Stimulated activated CD8-positive, alpha-beta memory T cell treated with anti-CD3 and anti-CD28 coated beads, Interleukin-15, amount 100 ng/mL, for 48 hours (primary cell): ENCODE data around the gene GPR37L1.

Experiments used
- DNase-seq, 2 donors: peaks; one replicate each; pipeline ENCODE4 v3.0.0-alpha.2; 2020; ENCODE audit warnings: low read depth in 2 of 2

GPR37L1 gene

DNA sequence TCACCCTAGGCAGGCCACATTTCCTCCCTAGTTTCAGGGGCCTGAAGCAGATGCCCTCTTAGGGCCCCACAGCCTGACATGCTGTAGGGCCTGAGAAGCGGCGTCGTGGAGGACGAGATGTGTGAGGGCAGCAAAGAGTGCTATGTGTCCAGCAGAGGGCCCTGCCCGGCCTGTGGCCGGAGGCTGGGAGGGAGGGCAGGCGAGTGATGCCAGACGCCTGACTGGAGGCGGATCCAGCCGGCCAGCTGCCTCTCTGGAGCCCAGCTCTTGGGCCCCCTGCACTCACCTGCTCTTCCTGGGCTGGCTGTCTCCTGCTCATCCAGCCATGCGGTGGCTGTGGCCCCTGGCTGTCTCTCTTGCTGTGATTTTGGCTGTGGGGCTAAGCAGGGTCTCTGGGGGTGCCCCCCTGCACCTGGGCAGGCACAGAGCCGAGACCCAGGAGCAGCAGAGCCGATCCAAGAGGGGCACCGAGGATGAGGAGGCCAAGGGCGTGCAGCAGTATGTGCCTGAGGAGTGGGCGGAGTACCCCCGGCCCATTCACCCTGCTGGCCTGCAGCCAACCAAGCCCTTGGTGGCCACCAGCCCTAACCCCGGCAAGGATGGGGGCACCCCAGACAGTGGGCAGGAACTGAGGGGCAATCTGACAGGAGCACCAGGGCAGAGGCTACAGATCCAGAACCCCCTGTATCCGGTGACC lies at the start of gene GPR37L1:
GPR37L1 (plus strand) TSS at position 279 of the 697 bp plus-strand sequence; CDS start at position 326, 47 bp downstream.
- DNase-seq, result no peak

GRCh38 chr1:202073206-202073605 lies 49.5 kb upstream of the GPR37L1 start:
- DNase-seq, result no peak

- DNase-seq, result no peak
Observed at GRCh38 chr1:202074985-202075384, 47.7 kb upstream of the GPR37L1 start.

- DNase-seq, result no peak
Observed at GRCh38 chr1:202075389-202075788, 47.3 kb upstream of the GPR37L1 start.

DNA sequence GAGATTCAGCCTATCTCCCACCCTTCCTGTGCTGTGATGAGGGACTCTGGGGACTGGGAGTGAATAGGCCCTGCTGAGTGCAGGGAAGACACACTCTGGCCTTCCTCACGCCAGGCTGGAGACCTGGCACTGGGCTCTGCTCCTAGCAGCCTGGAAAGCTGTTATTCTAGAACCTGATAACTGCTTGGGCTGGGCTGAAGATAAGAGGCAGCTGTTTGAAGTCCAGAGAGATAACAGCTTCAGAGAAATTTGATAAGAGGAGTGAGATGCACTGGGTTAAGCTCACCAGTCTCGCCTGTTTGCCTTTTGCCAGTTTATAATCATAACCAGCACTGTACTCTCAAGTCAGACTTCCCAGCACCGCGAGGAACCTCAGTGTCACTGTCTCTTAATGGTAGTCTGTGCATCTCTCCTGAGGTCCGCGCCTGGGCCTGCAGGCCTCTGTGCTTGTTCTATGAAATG lies 46.6 kb upstream of the GPR37L1 start:
- DNase-seq, result no peak

DNA sequence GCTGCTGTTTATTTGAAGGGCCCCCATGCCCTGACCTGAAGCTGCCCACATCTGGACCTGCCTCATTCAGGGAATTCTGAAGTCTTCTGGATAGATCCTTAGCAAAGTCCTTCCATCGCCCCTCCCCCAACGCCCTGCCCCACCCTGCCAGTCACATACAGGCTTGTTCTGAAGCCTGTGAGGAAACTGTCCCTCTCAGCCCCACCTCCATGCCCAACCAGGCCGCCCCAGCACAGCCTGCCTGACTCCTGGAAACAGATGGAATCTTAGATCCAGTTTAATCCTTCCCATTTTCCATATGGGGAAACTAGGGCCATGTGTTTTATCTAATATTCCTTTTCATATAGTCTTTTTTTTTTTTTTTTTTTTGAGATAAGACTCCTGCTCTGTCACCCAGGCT lies 44.5 kb upstream of the GPR37L1 start:
- no peak for DNase-seq

DNA sequence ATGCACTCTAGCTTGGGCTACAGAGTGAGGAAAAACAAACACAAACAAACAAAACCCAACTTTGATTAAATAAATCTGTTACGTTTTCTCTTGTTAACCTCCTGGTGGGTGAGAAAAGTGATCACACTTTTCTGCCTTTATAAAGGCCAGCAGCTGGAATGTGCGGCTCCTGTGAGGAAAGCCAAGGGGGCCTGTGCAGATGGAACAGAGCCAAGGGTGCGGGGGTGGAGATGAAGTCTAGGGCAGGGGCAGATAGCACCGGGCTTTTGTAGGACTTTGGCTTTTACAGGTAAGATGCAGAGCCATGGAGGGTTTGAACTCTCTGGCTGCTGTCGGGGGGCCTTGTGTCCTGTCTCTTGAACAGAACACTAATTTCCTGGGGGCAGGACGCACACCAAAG lies 40.7 kb upstream of the GPR37L1 start:
- DNase-seq, result no peak

GRCh38 chr1:202084791-202085681 lies 37.7 kb upstream of the GPR37L1 start:
- no peak for DNase-seq

GRCh38 chr1:202085682-202086373 lies 36.9 kb upstream of the GPR37L1 start:
- DNase-seq, result no peak

- no peak for DNase-seq
Observed at GRCh38 chr1:202086579-202087350, 36.0 kb upstream of the GPR37L1 start.

DNA sequence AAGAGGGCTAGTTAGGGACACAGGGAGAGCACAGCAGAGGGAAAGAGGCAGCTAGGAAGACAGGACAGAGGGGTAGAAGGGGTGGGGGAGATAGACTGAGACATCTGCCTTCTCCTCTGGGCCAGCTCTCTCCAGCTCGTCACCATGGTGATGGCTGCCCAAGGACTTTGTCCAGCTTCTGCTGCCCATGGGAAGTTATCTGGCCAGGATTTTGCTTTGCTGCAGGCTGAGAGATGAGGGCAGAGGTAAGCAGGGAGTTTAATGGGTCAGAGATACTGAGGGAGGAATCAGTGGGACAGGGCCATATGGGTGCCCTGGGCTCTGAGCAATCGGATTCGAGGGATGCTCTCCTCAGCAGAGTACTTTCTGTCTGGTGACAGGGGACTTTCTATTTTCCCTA lies 34.5 kb upstream of the GPR37L1 start:
- no peak for DNase-seq

GRCh38 chr1:202090994-202091393 lies 31.7 kb upstream of the GPR37L1 start:
- no peak for DNase-seq

GRCh38 chr1:202093858-202094257 lies 28.9 kb upstream of the GPR37L1 start:
- DNase-seq, result no peak

GRCh38 chr1:202101184-202101583 lies 21.5 kb upstream of the GPR37L1 start:
- no peak for DNase-seq

GRCh38 chr1:202104073-202104472 lies 18.6 kb upstream of the GPR37L1 start:
- DNase-seq, result no peak

GRCh38 chr1:202105571-202106339 lies 17.0 kb upstream of the GPR37L1 start:
- DNase-seq, result no peak

DNA sequence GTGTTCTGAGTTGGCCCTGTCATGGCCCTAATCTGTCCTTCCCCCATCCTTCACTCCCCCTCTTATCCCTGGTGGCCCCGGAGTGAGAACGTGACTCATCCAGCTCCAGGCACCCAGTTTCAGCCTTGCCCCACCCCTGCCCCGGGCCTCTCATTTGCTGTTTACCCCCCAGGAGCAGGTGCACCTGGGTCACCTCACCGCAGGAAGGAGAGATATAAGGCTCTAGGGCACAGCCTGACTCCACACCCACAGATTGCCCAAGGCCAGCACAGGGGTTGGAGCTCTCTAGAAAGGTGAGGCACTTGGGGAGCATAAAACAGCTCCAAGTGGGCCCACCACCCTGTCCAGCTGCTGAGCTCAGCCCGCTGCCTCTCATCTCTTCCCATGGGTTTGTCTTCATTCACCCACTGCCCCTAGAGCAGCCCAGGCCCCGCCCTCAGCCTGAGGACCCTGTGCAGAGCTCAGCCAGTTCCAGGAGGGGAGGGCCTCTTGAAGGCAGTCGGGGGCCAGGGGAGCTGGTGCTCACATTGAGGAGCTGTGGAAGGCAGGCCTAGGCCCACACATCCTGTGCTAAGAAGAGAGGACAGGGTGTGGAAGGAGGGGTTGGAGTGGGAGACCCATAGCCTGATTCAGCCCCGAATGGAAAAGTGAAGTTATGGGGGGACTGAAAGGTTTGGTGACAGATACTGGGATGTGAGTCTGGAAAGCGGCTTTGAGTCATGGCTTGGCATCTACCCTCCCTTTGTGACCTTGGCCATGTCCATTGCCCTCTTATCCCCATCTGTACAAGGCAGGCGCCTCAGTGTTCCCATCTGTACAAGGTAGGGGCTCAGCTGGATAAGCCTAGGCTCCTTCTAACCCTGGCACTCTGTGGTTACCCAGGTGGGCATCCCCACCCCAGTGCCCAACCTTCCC lies 16.1 kb upstream of the GPR37L1 start:
- no peak for DNase-seq

DNA sequence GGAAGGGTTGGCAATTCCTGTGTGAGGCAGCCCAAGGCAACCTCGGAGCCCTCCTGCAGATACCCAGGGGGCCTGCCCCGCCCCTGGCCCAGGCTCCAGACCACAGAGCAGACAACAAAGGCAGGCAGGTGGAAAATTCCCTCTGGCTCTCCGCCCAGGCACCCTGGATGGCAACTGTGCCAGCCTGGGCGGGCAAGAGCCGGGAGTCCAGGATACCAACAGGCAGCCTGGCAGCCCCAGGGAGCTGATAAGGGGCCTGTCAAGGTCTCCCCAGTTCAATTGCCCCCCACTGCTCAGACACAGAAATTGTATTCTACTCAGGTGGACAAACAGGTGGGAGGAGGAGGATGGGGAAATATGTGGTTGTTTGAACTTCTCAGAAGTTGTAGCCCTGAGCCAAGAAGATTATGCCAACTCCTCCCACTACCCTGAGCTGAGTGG lies 15.4 kb upstream of the GPR37L1 start:
- DNase-seq, result no peak
